Fibroblast of upper back skin (primary cell): ENCODE results near the gene APLN.

Source experiments
- DNase-seq: peaks from one replicate; pipeline ENCODE4 v3.0.0-alpha.2; 2013

Gene APLN

GRCh38 chrX:129654652-129655546 is at the start of gene APLN:
Gene APLN, minus strand, starts transcription at chrX:129654956. Its CDS starts 326 bp downstream, at chrX:129654630.
- peak; percentile 50 for DNase-seq

- DNase-seq: no peak
Measured at GRCh38 chrX:129704491-129704890, 49.7 kb upstream of the APLN start.

GRCh38 chrX:129701624-129702069 is 46.9 kb upstream of the APLN start:
- peak; percentile 83 for DNase-seq

GRCh38 chrX:129700536-129700935 is 45.8 kb upstream of the APLN start:
- no peak for DNase-seq

GRCh38 chrX:129698150-129698549 is 43.4 kb upstream of the APLN start:
- no peak for DNase-seq

- DNase-seq: no peak
Measured at GRCh38 chrX:129697204-129697829, 42.6 kb upstream of the APLN start.

- no peak for DNase-seq
Measured at GRCh38 chrX:129696463-129697155, 41.9 kb upstream of the APLN start.

GRCh38 chrX:129695937-129696336 is 41.2 kb upstream of the APLN start:
- no peak for DNase-seq

- no peak for DNase-seq
Measured at GRCh38 chrX:129695535-129695934, 40.8 kb upstream of the APLN start.

- DNase-seq: no peak
Measured at GRCh38 chrX:129694805-129695204, 40.0 kb upstream of the APLN start.

GRCh38 chrX:129693354-129693753 is 38.6 kb upstream of the APLN start:
- DNase-seq: no peak

- peak; percentile 84 for DNase-seq
Measured at GRCh38 chrX:129690435-129690834, 35.7 kb upstream of the APLN start.

- no peak for DNase-seq
Measured at GRCh38 chrX:129689796-129690195, 35.0 kb upstream of the APLN start.

- no peak for DNase-seq
Measured at GRCh38 chrX:129688097-129688496, 33.3 kb upstream of the APLN start.

GRCh38 chrX:129686422-129686948 is 31.7 kb upstream of the APLN start:
- peak; percentile 44 for DNase-seq

GRCh38 chrX:129682979-129683378 is 28.2 kb upstream of the APLN start:
- DNase-seq: no peak

GRCh38 chrX:129679901-129680300 is 25.1 kb upstream of the APLN start:
- DNase-seq: peak; percentile 17

GRCh38 chrX:129678614-129679195 is 23.9 kb upstream of the APLN start:
- DNase-seq: no peak

- DNase-seq: no peak
Measured at GRCh38 chrX:129667412-129667811, 12.7 kb upstream of the APLN start.

- DNase-seq: peak; percentile 88
Measured at GRCh38 chrX:129665916-129666644, 11.3 kb upstream of the APLN start.

- DNase-seq: peak; percentile 76
Measured at GRCh38 chrX:129663171-129663570, 8.4 kb upstream of the APLN start.

GRCh38 chrX:129661369-129661768 is 6.6 kb upstream of the APLN start:
- DNase-seq: no peak
